ENCODE results near the gene TSPAN18. TPM values are rescaled to one million over a fixed set of nuclear protein-coding genes. Genes with fewer than 3 reads are reported as not detected.

Gene TSPAN18
- total RNA-seq, 1 donor from 2014 or later: 12.8 TPM

- Histone ChIP-seq H3K4me1 (peaks cover 4% of the 10 kb centered on the region), H3K9me3 (no peaks in the 10 kb centered on the region), H3K4me3 (no peak overlapping the region), H3K27ac (no peak overlapping the region), H3K27me3 (no peaks in the 10 kb centered on the region), H3K36me3 (no peaks in the 10 kb centered on the region)
- intact Hi-C loops (cut with DNase I): no loop called here
- TF ChIP-seq CTCF (IDR thresholded peaks at IDR 0.05) (no peak), POLR2A (IDR thresholded peaks at IDR 0.05) (no peak), POLR2AphosphoS5 (IDR thresholded peaks at IDR 0.05; ENCODE audit: insufficient read depth in 1 of 2, low read depth in 1 of 2) (no peak)
- no peak for DNase-seq (ENCODE audit: extremely low spot score in 2 of 2)
These were observed 15.5 kb upstream of the TSPAN18 start for GRCh38 chr11:44711113-44711786.

GRCh38 chr11:44711787-44712608 lies 14.8 kb upstream of the TSPAN18 start:
- TF ChIP-seq POLR2A (IDR thresholded peaks at IDR 0.05) (no peak), POLR2AphosphoS5 (IDR thresholded peaks at IDR 0.05; ENCODE audit: insufficient read depth in 1 of 2, low read depth in 1 of 2) (no peak), CTCF (IDR thresholded peaks at IDR 0.05) (no peak)
- no peaks in the 10 kb centered on the region for H3K27me3 ChIP-seq
- no peaks in the 10 kb centered on the region for H3K36me3 ChIP-seq
- intact Hi-C loops (cut with DNase I): no loop called here
- no peak for DNase-seq (ENCODE audit: extremely low spot score in 2 of 2)
- H3K4me3 ChIP-seq: no peak overlapping the region
- H3K9me3 ChIP-seq: no peaks in the 10 kb centered on the region
- peaks cover 9% of the 10 kb centered on the region for H3K4me1 ChIP-seq
- H3K27ac ChIP-seq: no peak overlapping the region

GRCh38 chr11:44713022-44713421 lies 13.7 kb upstream of the TSPAN18 start:
- Histone ChIP-seq H3K36me3 (no peaks in the 10 kb centered on the region), H3K27me3 (no peaks in the 10 kb centered on the region), H3K4me3 (no peak overlapping the region), H3K27ac (no peak overlapping the region), H3K4me1 (peaks cover 9% of the 10 kb centered on the region), H3K9me3 (no peaks in the 10 kb centered on the region)
- TF ChIP-seq POLR2A (IDR thresholded peaks at IDR 0.05) (no peak), POLR2AphosphoS5 (IDR thresholded peaks at IDR 0.05; ENCODE audit: insufficient read depth in 1 of 2, low read depth in 1 of 2) (no peak), CTCF (IDR thresholded peaks at IDR 0.05) (no peak)
- DNase-seq (ENCODE audit: extremely low spot score in 2 of 2): no peak
- intact Hi-C loops (cut with DNase I): no loop called here

- H3K27ac ChIP-seq: peak overlapping the region; percentile 2
- peaks cover 9% of the 10 kb centered on the region for H3K4me1 ChIP-seq
- intact Hi-C loops (cut with DNase I): no loop called here
- H3K27me3 ChIP-seq: no peaks in the 10 kb centered on the region
- H3K36me3 ChIP-seq: no peaks in the 10 kb centered on the region
- TF ChIP-seq CTCF (IDR thresholded peaks at IDR 0.05): no peak
- H3K9me3 ChIP-seq: no peaks in the 10 kb centered on the region
- peak overlapping the region in 1 of 2 donors; percentile 8 for H3K4me3 ChIP-seq
- no peak for DNase-seq (ENCODE audit: extremely low spot score in 2 of 2)
These were observed 10.5 kb upstream of the TSPAN18 start for GRCh38 chr11:44716256-44716655.

GRCh38 chr11:44718057-44718456 lies 8.7 kb upstream of the TSPAN18 start:
- intact Hi-C loops (cut with DNase I): no loop called here
- no peaks in the 10 kb centered on the region for H3K9me3 ChIP-seq
- no peaks in the 10 kb centered on the region for H3K36me3 ChIP-seq
- H3K4me3 ChIP-seq: no peak overlapping the region
- no peaks in the 10 kb centered on the region for H3K27me3 ChIP-seq
- no peak for DNase-seq (ENCODE audit: extremely low spot score in 2 of 2)
- H3K27ac ChIP-seq: no peak overlapping the region
- peaks cover 9% of the 10 kb centered on the region for H3K4me1 ChIP-seq
- no peak for TF ChIP-seq CTCF (IDR thresholded peaks at IDR 0.05)
- TF ChIP-seq POLR2AphosphoS5 (IDR thresholded peaks at IDR 0.05; ENCODE audit: insufficient read depth in 1 of 2, low read depth in 1 of 2): no peak
- TF ChIP-seq POLR2A (IDR thresholded peaks at IDR 0.05): no peak

Measured in vagina (tissue), 2 donors.